Fibroblast of lung (primary cell): ENCODE measurements around the gene DRAXIN.

Experiments
- CTCF ChIP-seq, 2 donors: IDR thresholded peaks in 1 of 2; conservative IDR thresholded peaks in 1 of 2; 1 replicate in 1 of 2; 2 replicates in 1 of 2; pipeline ENCODE4 v1.5.1; 2011 to 2012; ENCODE audit warnings: low read length in 2 of 2, control low read depth in 1 of 2, inconsistent platforms in 1 of 2, low read depth in 1 of 2, mild to moderate bottlenecking in 1 of 2
- EZH2 ChIP-seq: IDR thresholded peaks from 2 replicates; pipeline ENCODE4 v1.5.1; 2012; ENCODE audit warnings: low read length, control low read depth, mild to moderate bottlenecking; ENCODE audit errors: missing control alignments

GRCh38 chr1:11746092-11746491 is 54.6 kb downstream of the DRAXIN start:
- no peak for TF ChIP-seq CTCF (conservative IDR thresholded peaks at IDR 0.05 in 1 of 2, IDR thresholded peaks at IDR 0.05 in 1 of 2; ENCODE audit: low read depth in 1 of 2, low read length in 2 of 2)
- TF ChIP-seq EZH2, result no peak
